B cell (primary cell): ENCODE results near the gene RAD51B.

ENCODE experiments used
- CTCF ChIP-seq: fragments of 200-600 bp; IDR thresholded peaks from one replicate; pipeline ENCODE4 v1.8.0; 2022; ENCODE audit warnings: antibody characterized with exemption, mild to moderate bottlenecking
- EZH2 ChIP-seq: IDR thresholded peaks from 2 replicates; pipeline ENCODE4 v1.6.1; 2012; ENCODE audit warnings: borderline replicate concordance, low read depth, mild to moderate bottlenecking, moderate library complexity, low read length; ENCODE audit not compliant: insufficient read depth, poor library complexity, severe bottlenecking

GRCh38 chr14:67886191-67886590, 66.6 kb downstream of the RAD51B start:
- TF ChIP-seq EZH2 (no peak), CTCF (no peak)
